Activated T-cell treated with anti-CD3 and anti-CD28 coated beads for 1 hour (primary cell): ENCODE data around the gene CEP72.
A peak's percentile ranks its signal among the peaks of the same experiment; 100 is the strongest.
"Not testable (repeated sequence)": the region's sequence is repeated elsewhere in the genome, so short reads cannot be mapped to it uniquely, and the experiment has no call there.

Experiments
- DNase-seq: peaks from one replicate; pipeline ENCODE4 v3.0.0-alpha.2; 2020; ENCODE audit warnings: low read depth

CEP72 gene

DNA sequence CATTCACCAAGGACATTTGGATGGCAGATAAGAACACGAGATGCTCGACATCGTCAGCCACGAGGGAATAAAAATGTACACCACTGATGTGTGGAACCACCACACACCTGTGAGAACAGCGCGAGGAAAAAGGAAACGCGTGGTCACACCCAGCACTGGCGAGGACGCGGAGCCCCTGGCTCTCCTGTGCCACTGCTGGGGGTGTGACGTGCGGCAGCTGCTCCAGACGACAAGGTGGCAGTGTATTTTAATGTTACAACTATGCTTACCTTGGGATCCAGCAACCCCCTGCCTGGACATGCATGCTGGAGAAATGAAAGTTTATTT is 13.6 kb upstream of the CEP72 start:
- DNase-seq = no peak

DNA sequence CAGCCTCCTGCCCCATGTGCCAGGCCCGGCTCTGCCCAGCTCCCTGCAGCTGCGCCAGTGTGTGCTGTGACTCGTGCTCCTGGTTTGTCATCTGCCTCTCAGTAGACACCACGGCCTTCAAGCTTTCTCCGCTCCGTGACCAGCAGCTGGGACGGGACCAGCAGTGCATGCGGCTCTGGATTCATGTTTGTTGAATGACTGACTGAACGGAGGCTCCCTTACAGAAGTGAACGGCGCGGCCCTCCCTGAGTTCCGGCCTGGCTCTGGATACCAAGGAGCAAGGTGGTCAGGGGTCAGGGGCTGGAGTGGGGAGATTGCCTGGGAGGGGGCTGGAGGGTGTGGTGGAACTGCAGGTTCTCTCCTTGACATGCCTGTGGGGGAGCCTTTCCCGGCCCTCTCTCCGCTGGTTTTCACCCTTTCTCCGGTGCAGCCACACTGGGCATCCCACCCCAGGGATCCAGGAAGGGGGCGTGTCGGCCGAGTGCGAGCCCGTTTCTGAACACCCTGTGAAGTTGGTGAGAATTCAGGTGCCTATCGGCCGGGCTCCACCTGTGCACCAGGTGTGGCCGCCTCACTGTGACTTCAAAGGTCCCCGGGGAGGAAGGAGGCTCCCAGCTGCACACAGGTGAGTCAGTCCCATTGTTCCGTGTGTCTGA is 11.1 kb upstream of the CEP72 start:
- DNase-seq = no peak

DNA sequence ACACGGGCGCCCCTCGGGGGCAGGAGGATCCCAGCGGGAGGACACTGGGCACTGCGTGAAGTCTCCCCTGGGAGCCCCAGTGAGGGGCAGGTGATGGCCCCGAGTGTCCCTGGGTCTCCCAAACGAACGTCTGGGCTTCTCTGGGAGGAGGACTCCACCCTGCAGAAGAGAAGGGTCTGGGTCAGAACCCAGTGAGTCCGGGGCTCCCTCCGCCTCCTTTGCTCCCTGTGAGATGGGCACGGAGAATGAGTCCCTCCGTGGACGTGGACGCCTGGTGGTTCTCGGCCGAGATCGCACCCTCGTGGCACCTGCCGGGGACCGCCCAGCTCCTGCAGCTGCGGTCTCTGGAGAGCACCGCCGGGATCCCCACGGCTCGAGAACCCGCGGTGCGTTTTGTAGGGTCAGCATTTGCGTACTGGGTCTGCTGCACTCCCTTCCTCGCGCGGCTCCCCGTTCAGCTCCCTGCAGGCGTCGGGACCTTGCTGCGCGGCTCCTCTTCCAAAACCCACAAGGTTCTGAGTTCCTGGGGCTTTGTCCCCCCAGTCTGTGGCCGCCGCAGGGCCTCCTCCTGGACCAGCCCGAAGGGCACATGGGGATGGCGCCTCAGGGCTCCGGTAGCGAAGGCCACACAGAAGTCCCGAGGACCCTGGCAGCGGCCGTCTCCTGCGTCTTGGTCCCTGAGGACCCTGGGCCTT is 10.2 kb upstream of the CEP72 start:
- no peak for DNase-seq

DNA sequence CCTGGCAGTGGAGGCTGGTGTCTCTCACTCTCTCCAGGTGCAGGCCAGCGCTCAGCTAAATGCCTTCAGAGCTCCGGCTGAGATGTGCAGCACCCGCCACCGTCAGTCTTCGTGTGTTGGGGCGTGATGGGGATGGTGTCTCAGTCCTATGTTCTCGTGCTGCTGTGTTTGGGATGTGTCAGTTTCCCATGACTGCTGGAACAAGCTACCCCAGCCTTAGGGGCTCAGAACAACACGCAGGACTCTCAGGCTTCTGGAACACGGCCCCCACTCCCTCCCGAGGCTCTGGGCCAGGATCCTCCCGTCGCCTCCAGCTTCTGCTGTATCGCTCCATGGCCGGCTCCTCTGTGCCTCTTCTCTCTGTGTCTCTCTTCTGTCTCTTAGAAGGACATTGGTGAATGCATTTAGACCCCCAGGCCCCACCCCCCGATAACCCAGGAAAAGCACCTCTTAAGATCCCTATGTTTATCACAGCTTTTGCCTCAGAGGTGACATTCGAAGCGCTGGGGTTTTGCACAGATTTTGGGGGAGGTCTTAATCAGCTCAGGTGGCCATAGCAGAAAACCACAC is 9.6 kb upstream of the CEP72 start:
- no peak for DNase-seq

DNA sequence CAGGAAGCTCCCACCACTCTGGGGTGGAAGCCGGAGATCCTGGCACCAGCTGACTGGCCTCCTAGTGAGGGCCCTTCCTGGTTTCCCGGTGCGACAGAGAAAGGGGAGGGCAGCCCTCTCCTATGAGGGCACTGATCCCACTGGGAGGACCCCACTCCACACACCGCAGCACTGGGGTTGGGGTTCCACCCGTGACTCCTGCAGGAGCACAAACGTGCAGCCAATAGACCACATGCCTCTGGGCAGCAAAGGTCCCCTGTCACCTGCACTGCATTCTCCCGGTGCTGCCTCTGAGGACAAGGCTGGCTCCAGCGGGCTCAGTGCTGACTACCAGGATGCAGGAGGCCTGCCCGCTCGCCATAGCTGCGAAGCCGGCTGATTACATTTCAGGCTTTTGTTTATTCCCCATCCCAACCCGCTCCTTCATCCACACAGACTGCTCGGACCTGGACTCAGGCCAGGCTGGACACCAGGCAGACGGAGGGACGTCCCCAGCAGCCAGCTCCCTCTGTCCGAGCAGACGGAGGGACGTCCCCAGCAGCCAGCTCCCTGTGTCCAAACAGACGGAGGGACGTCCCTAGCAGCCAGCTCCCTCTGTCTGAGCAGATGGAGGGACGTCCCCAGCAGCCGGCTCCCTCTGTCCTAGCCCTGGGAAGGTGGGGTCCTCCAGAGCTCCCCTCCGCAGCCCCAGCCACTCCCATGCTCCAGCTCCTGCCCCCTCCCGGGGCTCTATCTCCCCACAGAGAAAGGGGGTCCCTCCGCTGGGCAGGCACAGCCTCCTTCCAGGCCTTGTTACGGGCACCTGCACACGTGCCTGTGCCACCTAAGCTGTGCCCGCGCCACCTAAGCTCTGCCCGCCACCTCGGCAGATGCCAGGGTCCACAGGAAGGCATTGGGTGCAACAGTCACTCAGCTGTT is 8.8 kb upstream of the CEP72 start:
- DNase-seq = no peak

DNA sequence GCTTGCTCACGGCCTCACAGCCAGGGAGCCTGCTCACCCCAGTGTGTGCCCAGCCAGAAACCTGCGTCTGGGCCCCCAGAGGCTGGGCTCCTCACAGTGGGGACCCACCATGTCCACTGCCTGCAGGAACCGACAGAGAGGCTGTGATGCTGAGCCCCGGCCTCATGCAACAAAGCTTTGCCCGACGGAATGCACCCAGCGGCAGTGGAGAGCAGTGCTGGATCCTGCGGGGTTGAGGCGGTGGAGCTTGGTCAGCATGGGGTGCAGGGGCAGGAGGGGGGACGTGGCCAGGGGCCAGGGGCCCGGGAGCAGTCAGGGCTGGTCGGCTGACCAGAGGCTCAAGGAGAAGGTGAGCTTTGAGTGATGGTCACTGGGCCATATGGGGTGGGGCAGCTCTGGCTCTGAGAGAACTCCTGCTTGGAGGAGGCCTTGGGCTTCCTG is 7.7 kb upstream of the CEP72 start:
- no peak for DNase-seq

DNA sequence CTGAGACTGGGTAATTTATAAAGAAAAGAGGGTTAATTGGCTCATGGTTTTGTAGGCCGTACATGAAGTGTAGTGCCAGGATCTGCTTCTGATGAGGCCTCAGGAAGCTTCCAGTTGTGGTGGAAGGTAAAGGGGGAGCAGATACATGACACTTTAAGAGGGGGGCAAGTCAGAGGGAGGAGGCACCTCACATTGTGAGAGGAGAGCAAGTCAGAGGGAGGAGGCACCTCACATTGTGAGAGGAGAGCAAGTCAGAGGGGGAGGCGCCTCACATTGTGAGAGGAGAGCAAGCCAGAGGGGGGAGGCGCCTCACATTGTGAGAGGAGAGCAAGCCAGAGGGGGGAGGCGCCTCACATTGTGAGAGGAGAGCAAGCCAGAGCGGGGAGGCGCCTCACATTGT is 7.0 kb upstream of the CEP72 start:
- DNase-seq = not testable (repeated sequence)

DNA sequence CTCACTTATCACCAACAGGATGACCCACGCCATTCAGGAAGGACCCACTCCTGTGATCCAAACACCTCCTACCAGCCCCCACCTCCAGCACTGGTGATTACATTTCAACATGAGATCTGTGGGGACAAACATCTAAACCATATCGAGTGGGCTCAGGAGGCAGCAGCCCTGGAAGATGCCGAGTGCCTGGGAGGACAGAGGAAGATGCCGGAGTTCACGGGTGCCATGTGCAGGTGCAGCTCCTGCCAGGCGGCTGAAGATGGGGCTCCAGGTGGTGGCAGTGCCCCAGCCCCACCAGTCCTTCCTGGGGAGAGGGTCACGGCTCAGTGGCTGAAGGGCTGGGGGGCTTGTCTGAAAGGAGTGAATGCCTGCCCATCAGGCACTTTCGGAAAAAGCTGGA is 6.1 kb upstream of the CEP72 start:
- DNase-seq = no peak

DNA sequence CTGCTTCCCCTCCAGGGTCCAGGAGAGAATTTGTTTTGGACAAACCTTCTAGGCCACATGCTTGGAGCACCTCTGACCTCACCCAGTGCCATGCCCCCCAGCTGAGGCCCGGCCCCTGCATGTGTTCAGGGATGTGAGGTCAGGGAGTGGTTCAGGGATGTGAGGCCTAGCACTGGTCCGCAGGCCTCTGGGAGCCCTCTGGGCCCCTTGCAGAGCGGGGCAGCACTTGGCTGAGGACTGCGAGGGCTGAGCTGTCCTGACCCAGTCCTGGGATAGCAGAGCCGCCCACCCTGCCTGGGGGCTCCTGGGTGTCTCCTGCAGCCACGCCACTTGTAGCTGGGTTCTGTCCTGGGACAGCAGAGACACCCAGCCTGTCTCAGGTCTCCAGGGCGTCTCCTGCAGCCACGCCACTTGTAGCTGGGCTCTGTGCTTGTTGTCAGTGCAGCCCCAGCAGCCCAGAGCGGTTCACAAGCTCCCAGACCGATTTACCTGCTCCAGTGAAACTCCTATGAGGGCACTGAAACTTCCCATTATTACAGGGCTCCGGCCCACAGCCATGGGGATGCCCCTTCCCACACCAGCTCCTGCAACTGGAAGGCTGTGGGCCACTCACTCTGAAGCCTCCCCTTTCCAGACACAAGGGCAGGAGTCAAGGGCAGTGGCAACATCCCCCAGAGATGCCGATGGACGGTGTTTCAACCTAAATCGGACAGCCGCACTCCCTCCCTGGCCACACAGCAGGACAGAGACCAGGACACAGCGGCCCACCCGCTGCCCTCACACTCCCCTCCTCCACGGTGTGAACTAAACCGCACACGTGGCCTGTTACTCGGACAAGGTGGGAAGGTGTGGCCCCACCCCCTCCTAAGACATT is 5.4 kb upstream of the CEP72 start:
- DNase-seq = no peak

DNA sequence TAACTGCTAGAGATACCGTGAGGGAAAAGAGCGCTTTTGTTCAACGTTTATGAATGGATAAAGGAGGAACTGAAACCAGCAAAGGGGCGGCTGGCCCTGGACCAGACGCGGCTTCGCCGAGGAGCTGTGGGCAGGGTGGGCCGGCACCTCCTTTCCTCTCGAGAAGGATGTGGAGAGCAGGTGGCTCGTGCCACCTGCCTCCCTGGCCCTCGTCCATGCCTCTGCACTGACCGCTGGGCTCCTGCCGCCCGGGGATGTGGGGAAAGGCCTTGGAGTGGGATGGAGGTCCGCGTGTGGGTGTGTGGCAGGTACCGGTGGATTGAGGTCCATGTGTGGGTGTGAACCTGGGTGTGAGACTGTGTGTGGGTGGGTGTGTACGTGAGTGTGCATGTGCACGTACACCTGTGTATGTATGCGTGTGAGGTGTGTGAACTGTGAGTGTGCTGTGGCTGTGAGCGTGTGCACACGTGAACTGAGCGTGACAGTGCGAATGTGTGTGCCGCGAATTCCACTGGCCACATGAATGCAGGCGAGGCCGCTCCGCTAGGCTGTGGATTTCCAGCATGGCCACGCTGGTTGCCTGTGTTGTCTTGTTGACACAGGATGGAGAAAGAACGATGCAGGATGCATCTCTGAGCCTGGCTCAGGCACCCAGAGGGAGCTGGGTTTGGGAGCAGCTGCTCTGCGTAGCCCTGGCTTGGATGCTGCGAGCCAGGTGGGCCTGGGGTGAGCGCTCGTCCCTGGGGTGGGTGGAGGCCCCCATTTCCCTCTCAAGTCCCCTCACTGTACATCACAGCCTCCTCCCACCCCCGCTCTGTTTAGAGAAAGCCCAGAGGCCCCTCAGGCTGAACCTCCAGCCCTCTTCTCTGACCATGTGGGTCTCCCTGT is 4.4 kb upstream of the CEP72 start:
- DNase-seq = no peak

DNA sequence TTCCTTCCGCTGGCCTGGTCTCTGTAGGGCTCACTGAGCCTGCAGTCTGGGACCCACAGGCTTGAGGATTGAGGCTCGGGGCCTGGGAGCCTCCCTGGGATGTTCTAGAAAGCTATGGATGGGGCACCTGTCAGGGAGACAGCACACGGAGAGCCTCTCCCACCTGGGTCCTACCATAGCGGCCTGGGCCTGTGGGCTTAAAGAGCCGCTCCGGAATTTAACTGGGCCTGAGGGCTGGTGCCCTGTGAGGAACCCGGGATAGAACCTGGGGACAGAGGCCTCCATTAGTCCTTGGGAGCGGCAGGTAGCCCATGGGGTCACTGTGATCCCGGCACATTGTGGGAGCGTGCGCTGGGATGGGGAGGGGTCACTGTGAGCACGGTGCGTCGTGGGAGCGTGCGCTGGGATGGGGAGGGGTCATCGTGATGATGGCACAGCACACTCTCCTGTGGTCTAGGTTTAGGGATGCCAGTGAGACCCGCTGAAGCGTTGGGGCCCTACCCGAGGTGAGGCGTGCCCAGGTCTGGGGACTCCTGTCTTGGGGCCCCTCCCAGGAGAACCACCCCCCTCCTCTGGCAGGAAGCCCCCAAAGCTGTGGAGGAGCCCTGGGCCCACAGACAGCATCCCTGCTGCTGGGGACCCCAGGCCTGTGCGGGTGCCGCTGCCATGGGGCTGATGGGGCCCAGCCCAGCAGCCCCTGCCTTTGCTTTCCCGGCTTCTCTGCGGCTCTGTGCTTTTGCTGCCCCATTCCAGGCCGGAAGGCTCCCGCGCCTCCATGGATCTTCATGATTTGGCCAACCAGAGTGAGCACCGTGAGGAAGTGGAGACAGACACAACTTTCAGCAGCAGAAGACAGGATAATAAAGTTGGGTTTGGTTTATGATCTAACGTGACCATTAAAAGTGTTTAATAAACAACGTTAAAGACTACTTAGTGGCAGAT is 3.4 kb upstream of the CEP72 start:
- no peak for DNase-seq

DNA sequence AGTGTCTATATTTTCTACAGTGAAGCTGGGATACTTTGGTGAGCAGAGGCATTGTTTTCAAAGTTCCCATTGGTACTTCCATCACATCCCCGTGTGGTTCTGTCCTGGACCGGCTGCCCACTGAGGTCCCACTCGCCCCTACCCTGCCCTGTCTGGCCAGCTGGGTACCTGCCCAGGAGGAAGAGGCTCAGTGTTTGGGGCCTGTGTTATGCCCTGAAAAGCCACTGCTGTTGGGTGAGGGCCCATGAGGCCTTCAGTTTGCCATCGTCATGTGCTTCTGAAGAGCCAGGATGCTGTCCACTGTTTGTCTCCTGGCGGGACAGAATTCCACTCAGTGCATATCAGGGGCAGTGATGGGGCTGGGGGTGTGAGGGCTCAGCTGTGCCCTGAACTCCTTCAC is 2.6 kb upstream of the CEP72 start:
- DNase-seq = no peak

DNA sequence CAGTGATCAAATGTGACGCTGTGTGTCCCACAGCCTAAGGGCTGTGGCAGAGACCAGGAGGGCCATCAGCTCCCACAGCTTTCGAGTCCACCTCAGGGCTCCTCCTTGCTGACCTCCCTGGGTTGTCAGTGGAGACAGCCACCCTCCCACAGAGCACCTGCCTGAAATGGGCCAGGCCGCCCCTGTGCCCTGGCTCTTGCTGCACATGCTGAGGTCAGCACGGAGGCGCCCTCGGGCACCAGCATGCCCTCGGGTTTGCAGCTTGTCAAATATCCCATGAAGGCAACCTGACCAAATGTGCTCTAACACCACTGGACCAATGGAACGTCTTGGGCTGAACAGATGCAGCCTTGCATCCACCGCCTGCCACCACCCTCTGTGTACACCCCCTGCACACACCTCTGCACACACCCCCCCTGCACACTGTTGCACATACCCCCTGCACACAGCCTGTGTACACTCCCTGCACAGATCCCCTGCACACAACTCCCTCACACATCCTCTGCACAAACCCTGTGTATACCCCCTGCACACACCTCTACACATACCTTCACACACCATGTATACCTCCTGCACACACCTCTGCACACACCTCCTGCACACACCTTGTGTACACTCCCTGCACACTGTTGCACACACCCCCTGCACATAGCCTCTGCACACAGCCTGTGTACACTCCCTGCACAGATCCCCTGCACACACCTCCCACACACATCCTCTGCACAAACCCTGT is 2.0 kb upstream of the CEP72 start:
- DNase-seq = no peak

DNA sequence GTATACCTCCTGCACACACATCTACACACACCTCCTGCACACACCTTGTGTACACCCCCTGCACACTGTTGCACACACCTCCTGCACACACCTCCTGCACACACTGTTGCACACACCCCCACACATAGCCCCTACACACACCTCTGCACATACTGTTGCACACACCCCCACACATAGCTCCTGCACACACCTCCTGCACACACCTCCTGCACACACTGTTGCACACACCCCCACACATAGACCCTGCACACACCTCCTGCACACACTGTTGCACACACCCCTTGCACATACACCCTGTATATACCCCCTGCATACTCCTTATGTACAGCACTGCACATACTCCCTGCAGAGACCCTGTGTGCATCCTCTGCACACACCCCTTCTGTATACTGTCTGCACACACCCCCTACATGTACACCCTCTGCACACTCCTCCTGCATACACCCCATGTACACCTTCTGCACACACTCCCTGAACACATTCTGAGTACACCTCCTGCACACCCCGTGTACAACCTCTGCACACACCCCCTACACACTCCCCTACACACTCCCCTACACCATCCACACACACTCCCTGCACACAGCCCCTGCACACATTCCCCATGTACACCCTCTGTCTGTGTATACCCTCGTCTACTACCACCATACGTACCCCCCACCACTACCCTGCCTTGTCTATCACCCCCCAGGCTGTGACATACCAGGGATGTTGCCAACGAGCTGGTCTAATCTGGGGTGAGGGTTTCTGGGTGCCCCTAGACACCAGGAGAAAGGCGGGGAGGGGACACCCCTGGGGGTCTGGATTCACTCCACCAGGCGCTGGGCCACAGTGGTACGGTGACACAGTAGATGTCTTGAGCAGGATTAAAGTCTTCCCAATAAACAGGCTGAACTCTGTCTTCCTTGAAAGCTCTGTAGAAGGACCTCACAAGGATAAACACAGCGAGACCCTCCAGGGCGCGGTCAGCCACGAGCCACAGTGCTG is 1.1 kb upstream of the CEP72 start:
- no peak for DNase-seq

DNA sequence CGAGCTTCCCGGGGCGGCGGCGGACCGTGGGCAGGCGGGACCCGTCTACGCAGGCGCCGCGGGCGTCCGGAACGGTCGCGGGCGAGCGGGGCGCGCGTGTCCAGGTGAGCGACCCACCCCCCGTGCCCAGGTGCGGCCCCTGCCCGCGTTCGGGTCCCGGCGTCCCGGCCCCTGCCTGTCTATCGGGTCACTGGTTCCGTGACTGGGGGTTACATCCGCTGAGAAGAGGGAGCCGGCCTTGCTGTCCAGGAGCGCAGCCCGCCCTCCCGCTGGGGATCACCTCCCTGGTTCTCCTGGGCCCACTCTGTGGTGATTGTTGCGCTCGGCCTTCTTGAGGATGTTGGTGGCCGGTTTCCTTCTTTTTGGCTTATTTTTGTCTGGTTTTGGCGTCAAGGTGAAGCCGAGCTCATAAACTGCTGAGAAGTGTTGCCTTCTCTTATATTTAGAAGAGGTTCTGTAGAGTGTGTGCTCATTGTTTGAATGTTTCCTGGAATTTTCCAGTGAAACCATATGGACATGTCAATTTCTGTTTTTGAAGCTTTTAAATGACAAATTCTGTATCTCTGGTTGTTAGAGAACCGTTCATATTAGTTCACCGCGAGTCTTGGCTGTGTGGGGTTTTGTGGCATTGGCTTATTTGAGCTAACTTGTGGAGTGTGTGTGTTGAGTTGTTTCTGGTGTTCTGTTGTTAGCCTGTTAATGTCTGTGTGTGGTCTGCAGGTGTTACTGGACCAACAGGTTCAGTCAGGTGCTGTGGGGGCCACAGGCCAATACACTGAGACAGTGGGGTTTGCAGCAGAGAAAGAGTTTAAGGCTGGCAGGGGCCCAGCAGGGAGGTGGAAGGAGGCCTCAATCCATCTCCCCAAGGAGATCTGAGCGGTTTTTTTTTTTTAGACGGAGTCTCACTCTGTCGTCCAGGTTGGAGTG is 621 bp downstream of the CEP72 start:
- peak; percentile 3 for DNase-seq

DNA sequence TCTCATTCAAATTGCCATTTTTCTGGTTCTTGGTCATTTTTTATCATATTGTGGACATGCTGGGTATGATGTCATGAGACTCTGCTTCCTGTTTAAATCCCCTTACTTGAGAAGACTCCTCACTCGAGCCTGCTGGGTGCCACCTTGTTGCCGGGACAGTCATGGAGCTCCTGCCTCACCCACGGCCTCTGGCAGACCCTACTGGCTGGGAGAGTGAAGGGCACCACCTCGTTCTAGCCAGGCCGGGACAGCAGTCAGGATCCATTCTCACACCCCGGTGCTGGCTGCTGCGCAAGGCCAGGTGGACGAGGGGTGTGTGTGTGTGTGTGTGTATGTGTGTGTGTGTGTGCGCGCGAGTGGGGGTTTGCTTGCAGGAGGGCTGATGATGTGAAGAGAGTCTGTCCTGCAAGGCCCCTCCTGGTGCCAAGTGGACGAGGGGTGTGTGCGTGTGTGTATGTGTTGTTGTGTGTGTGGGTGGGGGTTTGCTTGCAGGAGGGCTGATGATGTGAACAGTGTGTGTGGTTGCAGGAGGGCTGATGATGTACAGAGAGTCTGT is 4.4 kb downstream of the CEP72 start:
- no peak for DNase-seq
